Activated CD8-positive, alpha-beta T cell treated with anti-CD3 and anti-CD28 coated beads for 36 hours (primary cell): Measurements from ENCODE around the gene PAPSS1. TPM values are rescaled to one million over a fixed set of nuclear protein-coding genes. Genes with fewer than 3 reads are reported as not detected.

Experiments used
- ATAC-seq: fragments of 200-7000 bp; cut with Tn5 transposase; one replicate; pipeline ENCODE4 v1.10.0; 2021; ENCODE audit warnings: mild to moderate bottlenecking, moderate library complexity
- CTCF ChIA-PET: fragments of 350-600 bp; sonication (Branson Sonifier 250); formaldehyde crosslinking; loops from one replicate; lab custom pipeline; 2021; ENCODE audit warnings: antibody characterized with exemption; lab: Charles Lee
- POLR2A ChIA-PET: fragments of 350-600 bp; sonication (Branson Sonifier 250); formaldehyde crosslinking; loops from one replicate; lab custom pipeline; 2021; ENCODE audit warnings: antibody characterized with exemption; lab: Charles Lee
- DNase-seq: peaks from one replicate; pipeline ENCODE4 v3.0.0-alpha.2; 2020
- H3K27ac Mint-ChIP-seq: one replicate; pipeline ENCODE4 v1.8.0; 2021; ENCODE audit warnings: mild to moderate bottlenecking, mixed read lengths
- H3K27me3 Mint-ChIP-seq: one replicate; pipeline ENCODE4 v1.8.0; 2021; ENCODE audit warnings: mixed read lengths
- H3K36me3 Mint-ChIP-seq: one replicate; pipeline ENCODE4 v1.8.0; 2021; ENCODE audit warnings: low read depth, mixed read lengths
- H3K4me1 Mint-ChIP-seq: one replicate; pipeline ENCODE4 v1.8.0; 2021; ENCODE audit warnings: low read depth, mixed read lengths
- H3K4me3 Mint-ChIP-seq: one replicate; pipeline ENCODE4 v1.8.0; 2021; ENCODE audit warnings: mild to moderate bottlenecking, moderate library complexity, mixed read lengths
- H3K9me3 Mint-ChIP-seq: one replicate; pipeline ENCODE4 v1.8.0; 2021; ENCODE audit warnings: mixed read lengths
- CTCF ChIP-seq: fragments of 200-600 bp; IDR thresholded peaks from one replicate; pipeline ENCODE4 v1.8.0; 2022; ENCODE audit warnings: antibody characterized with exemption, mild to moderate bottlenecking
- intact Hi-C: fragments of 100-400 bp; cut with micrococcal nuclease; formaldehyde crosslinking; loops from one replicate; pipeline ENCODE4 v1.10.0; 2022
- total RNA-seq, 2 experiments: library from RNA; stranded (reverse); gene quantifications; one replicate each; pipeline ENCODE4 v1.2.3, GENCODE V29; 2021

The PAPSS1 gene
- total RNA-seq, 2 experiments from 2014 or later, result 29.5 to 31.1 TPM

DNA sequence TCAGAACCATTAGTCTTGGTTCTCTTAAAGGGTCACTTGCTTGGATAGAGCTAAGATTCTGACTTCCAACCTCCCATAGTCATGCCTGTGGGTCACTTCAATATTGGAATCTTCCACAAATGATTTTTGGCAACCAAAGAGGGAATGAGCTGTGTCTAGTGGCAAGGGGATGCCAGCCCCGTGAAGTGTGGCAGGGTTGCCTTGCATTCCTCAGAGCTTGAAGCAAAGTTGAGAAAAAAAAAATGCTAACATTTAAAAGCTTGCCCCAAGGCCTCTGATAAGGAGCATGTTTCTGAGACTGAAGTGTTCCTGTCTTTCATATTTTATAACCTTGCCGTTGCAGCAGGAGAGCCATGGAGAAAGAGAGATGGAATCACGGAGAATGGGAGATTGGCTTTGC is 120.2 kb downstream of the PAPSS1 start:
- Mint-ChIP-seq H3K36me3 (no peaks in the 10 kb centered on the region), H3K4me3 (no peak overlapping the region), H3K27ac (no peak overlapping the region), H3K27me3 (peaks cover 5% of the 10 kb centered on the region), H3K4me1 (no peaks in the 10 kb centered on the region), H3K9me3 (no peaks in the 10 kb centered on the region)
- intact Hi-C loops, result no loop called here
- no peak for TF ChIP-seq CTCF
- ATAC-seq, result no peak
- no peak for DNase-seq
- ChIA-PET POLR2A (no interaction called here), CTCF (interaction anchor here (1.2 kb wide), 1 partner anchor 12 kb away, joined by 3 read pairs; no protein-coding TSS in a partner anchor)

DNA sequence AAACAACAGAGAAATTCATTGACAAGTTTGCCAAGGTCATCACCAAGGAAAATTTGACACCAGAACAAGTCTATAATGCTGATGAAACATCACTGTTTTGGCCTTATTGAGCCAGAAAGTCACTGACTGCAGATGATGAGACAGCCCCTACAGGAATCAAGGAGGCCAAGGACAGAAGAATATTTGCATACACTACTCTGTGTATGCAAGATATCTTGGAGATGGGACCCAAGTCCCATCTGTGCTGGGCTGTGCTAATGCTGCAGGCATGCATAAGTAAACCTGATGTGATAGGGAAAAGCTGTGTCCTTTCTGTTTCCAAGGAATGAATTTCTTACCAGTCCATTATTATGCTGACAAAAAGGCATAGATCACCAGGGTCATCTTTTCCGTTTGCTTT is 126.8 kb downstream of the PAPSS1 start:
- intact Hi-C loops, result no loop called here
- ChIA-PET POLR2A (no interaction called here), CTCF (no interaction called here)
- ATAC-seq (no peak), DNase-seq (no peak)
- no peak for TF ChIP-seq CTCF
- Mint-ChIP-seq H3K9me3 (peaks cover 5% of the 10 kb centered on the region), H3K36me3 (no peaks in the 10 kb centered on the region), H3K4me1 (no peaks in the 10 kb centered on the region), H3K4me3 (no peak overlapping the region), H3K27ac (no peak overlapping the region), H3K27me3 (peaks cover 8% of the 10 kb centered on the region)

DNA sequence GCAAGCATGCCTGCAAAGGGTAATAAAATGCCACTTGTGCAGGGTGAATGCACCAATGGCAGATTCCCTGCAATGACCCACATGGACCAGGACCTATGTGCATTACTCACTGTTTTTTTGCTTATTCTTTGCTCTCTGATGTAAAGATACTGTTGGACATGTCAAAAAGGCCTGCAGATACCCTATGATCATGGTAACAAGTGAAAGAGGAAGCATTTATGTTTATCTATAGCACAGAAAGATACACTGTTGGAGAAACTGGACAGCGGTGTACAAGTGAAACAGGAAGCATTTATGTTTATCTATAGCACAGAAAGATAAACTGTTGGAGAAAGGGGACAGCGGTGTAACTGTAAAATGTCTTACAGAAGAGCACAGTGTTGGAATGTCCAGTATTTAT is 127.5 kb downstream of the PAPSS1 start:
- intact Hi-C loops, result no loop called here
- peaks cover 5% of the 10 kb centered on the region for H3K9me3 Mint-ChIP-seq
- no peaks in the 10 kb centered on the region for H3K4me1 Mint-ChIP-seq
- ATAC-seq (no peak), DNase-seq (no peak)
- ChIA-PET POLR2A (no interaction called here), CTCF (no interaction called here)
- H3K27ac Mint-ChIP-seq, result no peak overlapping the region
- H3K4me3 Mint-ChIP-seq, result no peak overlapping the region
- no peaks in the 10 kb centered on the region for H3K36me3 Mint-ChIP-seq
- no peak for TF ChIP-seq CTCF
- peaks cover 8% of the 10 kb centered on the region for H3K27me3 Mint-ChIP-seq

- CTCF ChIA-PET, result no interaction called here
- DNase-seq (no peak), ATAC-seq (no peak)
- Mint-ChIP-seq H3K9me3 (peaks cover 5% of the 10 kb centered on the region), H3K27me3 (peaks cover 6% of the 10 kb centered on the region), H3K4me3 (no peak overlapping the region), H3K4me1 (no peaks in the 10 kb centered on the region), H3K27ac (no peak overlapping the region), H3K36me3 (no peaks in the 10 kb centered on the region)
- TF ChIP-seq CTCF, result no peak
- intact Hi-C loops, result no loop called here
- POLR2A ChIA-PET, result no interaction called here
Observed at GRCh38 chr4:107589269-107589668, 130.8 kb downstream of the PAPSS1 start.

GRCh38 chr4:107586371-107586770 is 133.7 kb downstream of the PAPSS1 start:
- ATAC-seq, result no peak
- TF ChIP-seq CTCF, result no peak
- intact Hi-C loops, result no loop called here
- Mint-ChIP-seq H3K4me3 (no peak overlapping the region), H3K4me1 (no peaks in the 10 kb centered on the region), H3K27ac (no peak overlapping the region), H3K36me3 (no peaks in the 10 kb centered on the region), H3K27me3 (peaks cover 4% of the 10 kb centered on the region), H3K9me3 (peaks cover 10% of the 10 kb centered on the region)
- CTCF ChIA-PET, result no interaction called here
- no peak for DNase-seq
- POLR2A ChIA-PET, result no interaction called here
